HepG2 (cell line): ENCODE data around the gene TXNDC2. TPM values are rescaled to one million over a fixed set of nuclear protein-coding genes. Genes with fewer than 3 reads are reported as not detected.
A peak's percentile ranks its signal among the peaks of the same experiment; 100 is the strongest.

Source experiments
- CBX5 ChIP-seq: sonication (generic); formaldehyde crosslinking; IDR thresholded peaks from 2 replicates; pipeline ENCODE4 v1.4.0; 2020; ENCODE audit warnings: missing genetic modification reagents, borderline replicate concordance
- ELF4 ChIP-seq: sonication (generic); formaldehyde crosslinking; IDR thresholded peaks from 2 replicates; pipeline ENCODE4 v1.5.0; 2020; ENCODE audit warnings: missing genetic modification reagents, mild to moderate bottlenecking, moderate library complexity, borderline replicate concordance
- JUND ChIP-seq: sonication (generic); formaldehyde crosslinking; IDR thresholded peaks from 2 replicates; pipeline ENCODE4 v1.8.0; 2022; ENCODE audit warnings: mild to moderate bottlenecking, missing genetic modification reagents
- KDM2A ChIP-seq: sonication (generic); formaldehyde crosslinking; IDR thresholded peaks from 2 replicates; pipeline ENCODE4 v1.4.0; 2020; ENCODE audit warnings: low read depth, missing genetic modification reagents, borderline replicate concordance
- MLLT10 ChIP-seq: sonication (generic); formaldehyde crosslinking; IDR thresholded peaks from 2 replicates; pipeline ENCODE4 v1.4.0; 2020; ENCODE audit warnings: missing genetic modification reagents
- NCOA2 ChIP-seq: sonication (generic); formaldehyde crosslinking; IDR thresholded peaks from 2 replicates; pipeline ENCODE4 v1.8.0; 2022; ENCODE audit warnings: inconsistent platforms
- RAD21 ChIP-seq: fragments of 450-650 bp; formaldehyde crosslinking; IDR thresholded peaks from 2 replicates; pipeline ENCODE4 v1.5.0; 2020; ENCODE audit warnings: mild to moderate bottlenecking
- SIX1 ChIP-seq: sonication (generic); formaldehyde crosslinking; IDR thresholded peaks from 2 replicates; pipeline ENCODE4 v1.4.0; 2020; ENCODE audit warnings: missing genetic modification reagents, borderline replicate concordance
- SKI ChIP-seq: fragments of 450-650 bp; IDR thresholded peaks from one replicate; pipeline ENCODE4 v1.6.1; 2018; ENCODE audit warnings: mild to moderate bottlenecking; ENCODE audit not compliant: partially characterized antibody
- SMC3 ChIP-seq: IDR thresholded peaks from 2 replicates; pipeline ENCODE4 v1.6.1; 2011; ENCODE audit warnings: low read length, improper control_type of control experiment
- TOPORS ChIP-seq: sonication (generic); formaldehyde crosslinking; IDR thresholded peaks from 2 replicates; pipeline ENCODE4 v1.8.0; 2023; ENCODE audit warnings: mild to moderate bottlenecking, missing genetic modification reagents
- ZNF430 ChIP-seq: sonication (generic); formaldehyde crosslinking; IDR thresholded peaks from 2 replicates; pipeline ENCODE4 v1.9.0; 2021; ENCODE audit warnings: mild to moderate bottlenecking, missing genetic modification reagents
- ZNF432 ChIP-seq: sonication (generic); formaldehyde crosslinking; IDR thresholded peaks from 2 replicates; pipeline ENCODE4 v1.5.0; 2020; ENCODE audit warnings: missing genetic modification reagents, mild to moderate bottlenecking, borderline replicate concordance
- ZNF619 ChIP-seq: sonication (generic); formaldehyde crosslinking; IDR thresholded peaks from 2 replicates; pipeline ENCODE4 v1.4.0; 2020; ENCODE audit warnings: mild to moderate bottlenecking, missing genetic modification reagents
- ZNF713 ChIP-seq: sonication (generic); formaldehyde crosslinking; IDR thresholded peaks from 2 replicates; pipeline ENCODE4 v1.4.0; 2020; ENCODE audit warnings: mild to moderate bottlenecking, missing genetic modification reagents
- ZNF839 ChIP-seq: sonication (generic); formaldehyde crosslinking; IDR thresholded peaks from 2 replicates; pipeline ENCODE4 v1.4.0; 2020; ENCODE audit warnings: missing genetic modification reagents, mild to moderate bottlenecking, borderline replicate concordance
- ZNF841 ChIP-seq: sonication (generic); formaldehyde crosslinking; IDR thresholded peaks from 2 replicates; pipeline ENCODE4 v1.8.1; 2023; ENCODE audit warnings: missing genetic modification reagents, borderline replicate concordance
- polyA plus RNA-seq, 8 experiments: library from polyadenylated mRNA; depleted of rRNA in 3 of 8; stranded (reverse) in 7 of 8; unstranded in 1 of 8; fragments of >200 nt; fragmentation: Illumina TruSeq in 4 of 8; extraction: Trizol in 4 of 8; gene quantifications; 2 replicates each; pipeline versions ENCODE4 v1.2.1 to v1.2.3, GENCODE V29; 2011 to 2016; ENCODE audit warnings: low read depth in 4 of 8, missing spikeins in 1 of 8, mixed read lengths in 1 of 8; ENCODE audit not compliant: insufficient read depth in 1 of 8
- total RNA-seq, 5 experiments: library from RNA; depleted of rRNA; stranded (reverse); fragments of >200 nt; fragmentation: Illumina TruSeq; extraction: Trizol; gene quantifications; 2 replicates each; pipeline ENCODE4 v1.2.3, GENCODE V29; 2016; ENCODE audit warnings: low read depth in 1 of 5
- TF ChIP-seq, protein P1 (sequence below): sonication (generic); formaldehyde crosslinking; IDR thresholded peaks from 2 replicates; pipeline ENCODE4 v1.4.0; 2020; ENCODE audit warnings: mild to moderate bottlenecking, missing genetic modification reagents, borderline replicate concordance
- TF ChIP-seq, protein P2 (sequence below): sonication (generic); formaldehyde crosslinking; IDR thresholded peaks from 2 replicates; pipeline ENCODE4 v1.8.0; 2022; ENCODE audit warnings: low read depth, missing genetic modification reagents
- TF ChIP-seq, protein P3 (sequence below): sonication (generic); formaldehyde crosslinking; IDR thresholded peaks from 2 replicates; pipeline ENCODE4 v1.4.0; 2020; ENCODE audit warnings: low read depth, mild to moderate bottlenecking, missing genetic modification reagents
- TF ChIP-seq, protein P4 (sequence below): sonication (generic); formaldehyde crosslinking; IDR thresholded peaks from 2 replicates; pipeline ENCODE4 v1.4.0; 2020; ENCODE audit warnings: mild to moderate bottlenecking, missing genetic modification reagents, borderline replicate concordance

The TXNDC2 gene
- total and polyA plus RNA-seq, 2 of the 13 experiments (the other 11 are each of a cell fraction or from before 2014, with no cell fraction given): not detected

DNA sequence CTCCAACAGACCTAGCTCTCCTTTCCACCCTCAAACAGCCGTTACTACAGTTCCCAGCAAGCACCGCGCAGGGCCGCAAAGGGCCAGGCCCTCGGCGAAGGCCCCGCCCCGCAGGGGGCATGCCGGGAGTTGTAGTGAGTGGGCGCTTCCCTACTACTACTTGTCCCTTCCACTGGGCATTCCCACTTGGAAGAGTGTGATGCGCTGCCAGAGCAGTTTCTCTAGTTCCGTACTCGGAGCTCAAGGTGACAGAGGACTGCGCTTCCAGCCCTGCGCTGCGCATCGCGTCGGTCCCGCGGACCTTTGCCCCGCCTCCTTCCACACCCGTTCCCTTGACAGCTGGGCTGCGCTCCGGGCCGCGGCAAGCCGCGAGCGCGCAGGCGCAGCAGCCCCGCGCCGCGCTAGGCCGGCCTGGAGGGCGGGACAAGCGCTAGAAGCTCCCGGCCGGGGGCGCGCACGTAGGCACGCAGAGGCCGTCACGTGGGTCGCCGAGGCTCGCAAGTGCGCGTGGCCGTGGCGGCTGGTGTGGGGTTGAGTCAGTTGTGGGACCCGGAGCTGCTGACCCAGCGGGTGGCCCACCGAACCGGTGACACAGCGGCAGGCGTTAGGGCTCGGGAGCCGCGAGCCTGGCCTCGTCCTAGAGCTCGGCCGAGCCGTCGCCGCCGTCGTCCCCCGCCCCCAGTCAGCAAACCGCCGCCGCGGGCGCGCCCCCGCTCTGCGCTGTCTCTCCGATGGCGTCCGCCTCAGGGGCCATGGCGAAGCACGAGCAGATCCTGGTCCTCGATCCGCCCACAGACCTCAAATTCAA, 28.0 kb downstream of the TXNDC2 start, which contains the start of gene VAPA (continued):
- TF ChIP-seq, protein P1, sequence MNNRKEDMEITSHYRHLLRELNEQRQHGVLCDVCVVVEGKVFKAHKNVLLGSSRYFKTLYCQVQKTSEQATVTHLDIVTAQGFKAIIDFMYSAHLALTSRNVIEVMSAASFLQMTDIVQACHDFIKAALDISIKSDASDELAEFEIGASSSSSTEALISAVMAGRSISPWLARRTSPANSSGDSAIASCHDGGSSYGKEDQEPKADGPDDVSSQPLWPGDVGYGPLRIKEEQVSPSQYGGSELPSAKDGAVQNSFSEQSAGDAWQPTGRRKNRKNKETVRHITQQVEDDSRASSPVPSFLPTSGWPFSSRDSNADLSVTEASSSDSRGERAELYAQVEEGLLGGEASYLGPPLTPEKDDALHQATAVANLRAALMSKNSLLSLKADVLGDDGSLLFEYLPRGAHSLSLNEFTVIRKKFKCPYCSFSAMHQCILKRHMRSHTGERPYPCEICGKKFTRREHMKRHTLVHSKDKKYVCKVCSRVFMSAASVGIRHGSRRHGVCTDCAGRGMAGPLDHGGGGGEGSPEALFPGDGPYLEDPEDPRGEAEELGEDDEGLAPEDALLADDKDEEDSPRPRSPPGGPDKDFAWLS: no peak
- TF ChIP-seq JUND (CRISPR knock-in tag): peak; percentile 17; the same call in 1 of the 2 replicates
- TF ChIP-seq KDM2A (CRISPR knock-in tag): peak; percentile 78; the same call in 1 of the 2 replicates
- TF ChIP-seq, protein P2, sequence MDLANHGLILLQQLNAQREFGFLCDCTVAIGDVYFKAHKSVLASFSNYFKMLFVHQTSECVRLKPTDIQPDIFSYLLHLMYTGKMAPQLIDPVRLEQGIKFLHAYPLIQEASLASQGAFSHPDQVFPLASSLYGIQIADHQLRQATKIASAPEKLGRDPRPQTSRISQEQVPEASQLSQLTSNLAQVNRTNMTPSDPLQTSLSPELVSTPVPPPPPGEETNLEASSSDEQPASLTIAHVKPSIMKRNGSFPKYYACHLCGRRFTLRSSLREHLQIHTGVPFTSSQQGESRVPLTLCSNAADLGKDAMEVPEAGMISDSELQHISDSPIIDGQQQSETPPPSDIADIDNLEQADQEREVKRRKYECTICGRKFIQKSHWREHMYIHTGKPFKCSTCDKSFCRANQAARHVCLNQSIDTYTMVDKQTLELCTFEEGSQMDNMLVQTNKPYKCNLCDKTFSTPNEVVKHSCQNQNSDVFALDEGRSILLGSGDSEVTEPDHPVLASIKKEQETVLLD: no peak
- TF ChIP-seq, protein P3, sequence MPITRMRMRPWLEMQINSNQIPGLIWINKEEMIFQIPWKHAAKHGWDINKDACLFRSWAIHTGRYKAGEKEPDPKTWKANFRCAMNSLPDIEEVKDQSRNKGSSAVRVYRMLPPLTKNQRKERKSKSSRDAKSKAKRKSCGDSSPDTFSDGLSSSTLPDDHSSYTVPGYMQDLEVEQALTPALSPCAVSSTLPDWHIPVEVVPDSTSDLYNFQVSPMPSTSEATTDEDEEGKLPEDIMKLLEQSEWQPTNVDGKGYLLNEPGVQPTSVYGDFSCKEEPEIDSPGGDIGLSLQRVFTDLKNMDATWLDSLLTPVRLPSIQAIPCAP (CRISPR knock-in tag): no peak
- TF ChIP-seq SKI: peak; percentile 65
- peak; percentile 64 for TF ChIP-seq RAD21 (CRISPR knock-in tag)
- TF ChIP-seq ZNF713 (CRISPR knock-in tag): 0 out of 2 replicates have a peak, but pooled peaks have one; percentile 63
- no peak; the same call in 1 of the 2 replicates for TF ChIP-seq ZNF430
- TF ChIP-seq SIX1 (CRISPR knock-in tag): no peak
- TF ChIP-seq ZNF841 (CRISPR knock-in tag): no peak
- TF ChIP-seq ELF4: no peak
- TF ChIP-seq NCOA2 (CRISPR knock-in tag): no peak; the same call in 1 of the 2 replicates
- no peak for TF ChIP-seq SMC3
- no peak for TF ChIP-seq CBX5 (CRISPR knock-in tag)
- no peak for TF ChIP-seq MLLT10 (CRISPR knock-in tag)
- no peak for TF ChIP-seq ZNF432
- TF ChIP-seq, protein P4, sequence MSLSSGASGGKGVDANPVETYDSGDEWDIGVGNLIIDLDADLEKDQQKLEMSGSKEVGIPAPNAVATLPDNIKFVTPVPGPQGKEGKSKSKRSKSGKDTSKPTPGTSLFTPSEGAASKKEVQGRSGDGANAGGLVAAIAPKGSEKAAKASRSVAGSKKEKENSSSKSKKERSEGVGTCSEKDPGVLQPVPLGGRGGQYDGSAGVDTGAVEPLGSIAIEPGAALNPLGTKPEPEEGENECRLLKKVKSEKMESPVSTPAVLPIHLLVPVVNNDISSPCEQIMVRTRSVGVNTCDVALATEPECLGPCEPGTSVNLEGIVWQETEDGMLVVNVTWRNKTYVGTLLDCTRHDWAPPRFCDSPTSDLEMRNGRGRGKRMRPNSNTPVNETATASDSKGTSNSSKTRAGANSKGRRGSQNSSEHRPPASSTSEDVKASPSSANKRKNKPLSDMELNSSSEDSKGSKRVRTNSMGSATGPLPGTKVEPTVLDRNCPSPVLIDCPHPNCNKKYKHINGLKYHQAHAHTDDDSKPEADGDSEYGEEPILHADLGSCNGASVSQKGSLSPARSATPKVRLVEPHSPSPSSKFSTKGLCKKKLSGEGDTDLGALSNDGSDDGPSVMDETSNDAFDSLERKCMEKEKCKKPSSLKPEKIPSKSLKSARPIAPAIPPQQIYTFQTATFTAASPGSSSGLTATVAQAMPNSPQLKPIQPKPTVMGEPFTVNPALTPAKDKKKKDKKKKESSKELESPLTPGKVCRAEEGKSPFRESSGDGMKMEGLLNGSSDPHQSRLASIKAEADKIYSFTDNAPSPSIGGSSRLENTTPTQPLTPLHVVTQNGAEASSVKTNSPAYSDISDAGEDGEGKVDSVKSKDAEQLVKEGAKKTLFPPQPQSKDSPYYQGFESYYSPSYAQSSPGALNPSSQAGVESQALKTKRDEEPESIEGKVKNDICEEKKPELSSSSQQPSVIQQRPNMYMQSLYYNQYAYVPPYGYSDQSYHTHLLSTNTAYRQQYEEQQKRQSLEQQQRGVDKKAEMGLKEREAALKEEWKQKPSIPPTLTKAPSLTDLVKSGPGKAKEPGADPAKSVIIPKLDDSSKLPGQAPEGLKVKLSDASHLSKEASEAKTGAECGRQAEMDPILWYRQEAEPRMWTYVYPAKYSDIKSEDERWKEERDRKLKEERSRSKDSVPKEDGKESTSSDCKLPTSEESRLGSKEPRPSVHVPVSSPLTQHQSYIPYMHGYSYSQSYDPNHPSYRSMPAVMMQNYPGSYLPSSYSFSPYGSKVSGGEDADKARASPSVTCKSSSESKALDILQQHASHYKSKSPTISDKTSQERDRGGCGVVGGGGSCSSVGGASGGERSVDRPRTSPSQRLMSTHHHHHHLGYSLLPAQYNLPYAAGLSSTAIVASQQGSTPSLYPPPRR (CRISPR knock-in tag): no peak
- TF ChIP-seq ZNF619: no peak; the same call in 1 of the 2 replicates
- peak; percentile 71; the same call in 1 of the 2 replicates for TF ChIP-seq ZNF839 (CRISPR knock-in tag)
- TF ChIP-seq TOPORS: no peak
